GM10266 (cell line): Measurements from ENCODE around the gene CNTN1.

Experiments
- DNase-seq: peaks from one replicate; pipeline ENCODE4 v3.0.0; 2012; ENCODE audit errors: extremely low spot score
- TF ChIP-seq, protein P1 (sequence below): IDR thresholded peaks from 2 replicates; pipeline ENCODE4 v1.5.1; 2012; ENCODE audit warnings: mild to moderate bottlenecking, low read depth; ENCODE audit not compliant: control insufficient read depth, insufficient read depth; ENCODE audit errors: missing control alignments

CNTN1 gene

DNA sequence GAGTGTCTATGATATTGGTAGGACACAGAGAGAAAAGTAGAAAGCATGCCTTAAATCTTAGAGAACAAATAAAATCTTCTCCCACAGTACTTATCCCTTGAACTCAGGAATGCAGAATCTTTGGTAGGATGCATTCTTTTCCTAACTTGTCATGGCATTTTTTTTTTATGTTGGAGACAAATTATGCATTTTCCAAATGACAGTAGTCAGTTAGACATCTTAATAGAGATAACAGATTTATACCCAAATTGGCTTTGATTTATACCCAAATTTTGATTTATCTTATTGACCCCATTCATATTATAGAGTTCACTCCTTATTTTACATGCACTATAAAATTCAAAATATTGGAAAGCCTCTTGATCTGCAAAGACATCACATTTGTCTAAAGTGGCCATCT is 132.9 kb downstream of the CNTN1 start:
- DNase-seq: no peak
- TF ChIP-seq, protein P1, sequence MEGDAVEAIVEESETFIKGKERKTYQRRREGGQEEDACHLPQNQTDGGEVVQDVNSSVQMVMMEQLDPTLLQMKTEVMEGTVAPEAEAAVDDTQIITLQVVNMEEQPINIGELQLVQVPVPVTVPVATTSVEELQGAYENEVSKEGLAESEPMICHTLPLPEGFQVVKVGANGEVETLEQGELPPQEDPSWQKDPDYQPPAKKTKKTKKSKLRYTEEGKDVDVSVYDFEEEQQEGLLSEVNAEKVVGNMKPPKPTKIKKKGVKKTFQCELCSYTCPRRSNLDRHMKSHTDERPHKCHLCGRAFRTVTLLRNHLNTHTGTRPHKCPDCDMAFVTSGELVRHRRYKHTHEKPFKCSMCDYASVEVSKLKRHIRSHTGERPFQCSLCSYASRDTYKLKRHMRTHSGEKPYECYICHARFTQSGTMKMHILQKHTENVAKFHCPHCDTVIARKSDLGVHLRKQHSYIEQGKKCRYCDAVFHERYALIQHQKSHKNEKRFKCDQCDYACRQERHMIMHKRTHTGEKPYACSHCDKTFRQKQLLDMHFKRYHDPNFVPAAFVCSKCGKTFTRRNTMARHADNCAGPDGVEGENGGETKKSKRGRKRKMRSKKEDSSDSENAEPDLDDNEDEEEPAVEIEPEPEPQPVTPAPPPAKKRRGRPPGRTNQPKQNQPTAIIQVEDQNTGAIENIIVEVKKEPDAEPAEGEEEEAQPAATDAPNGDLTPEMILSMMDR: no peak

DNA sequence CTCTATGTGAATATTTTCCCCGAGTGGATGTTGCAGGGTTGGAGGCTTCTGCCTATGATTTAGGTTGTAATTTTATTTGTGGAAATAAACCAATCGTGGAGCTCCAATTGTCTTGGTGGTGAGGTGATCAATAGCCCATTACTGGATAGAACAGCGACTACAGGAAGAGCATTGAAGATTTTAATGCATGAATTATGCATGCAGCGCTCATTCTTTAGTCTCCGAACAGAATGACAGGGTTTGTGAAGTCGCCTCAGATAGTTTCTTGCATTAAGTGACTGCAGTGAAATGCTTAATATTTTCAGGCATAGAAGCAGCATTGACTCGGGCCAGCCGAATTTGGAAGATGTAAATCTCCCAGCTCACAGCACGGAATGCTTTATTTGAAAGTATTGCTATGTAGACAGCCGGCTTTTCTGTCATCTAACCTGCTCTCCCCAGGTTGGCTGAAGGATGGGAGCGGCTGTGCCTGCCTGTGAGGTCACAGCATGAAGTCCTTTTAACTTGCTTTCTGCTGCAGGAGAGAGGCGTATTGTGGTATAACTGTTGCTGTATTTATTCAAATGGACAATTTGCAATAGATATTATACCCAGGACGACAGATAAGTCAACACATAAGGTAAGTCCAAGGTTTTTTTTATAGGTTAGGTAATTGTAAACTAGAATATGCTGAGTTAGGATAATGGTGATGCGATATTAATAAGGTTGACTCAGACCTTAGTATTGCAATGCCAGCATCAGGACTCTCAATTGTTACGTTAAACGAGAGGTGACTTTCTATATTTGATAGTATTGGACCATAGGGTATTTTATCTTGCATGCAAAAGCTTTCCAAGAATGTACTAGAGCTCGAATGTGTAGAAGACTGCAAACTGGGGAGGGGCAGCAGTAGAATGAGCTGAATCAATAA is 135.7 kb downstream of the CNTN1 start:
- DNase-seq: no peak
- TF ChIP-seq, protein P1: no peak

DNA sequence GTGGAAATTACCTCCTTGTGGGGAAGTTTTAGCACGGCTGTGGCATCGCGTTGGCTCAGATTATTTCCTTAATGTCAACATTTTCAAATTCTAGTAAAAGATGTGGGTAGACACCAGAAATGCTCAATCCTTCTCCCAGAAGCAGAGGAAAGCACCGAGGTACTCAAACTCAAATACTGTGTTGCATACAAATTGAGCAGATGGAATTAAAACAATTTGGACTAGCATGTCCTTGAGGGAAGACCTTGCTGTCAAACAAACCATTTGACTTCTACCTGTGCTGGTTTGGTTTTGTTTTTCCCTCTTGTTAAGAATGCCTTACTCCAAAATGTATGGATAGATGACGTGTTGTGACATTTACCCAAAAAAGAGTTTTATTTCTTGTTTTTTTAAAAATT is 136.4 kb downstream of the CNTN1 start:
- no peak for DNase-seq
- TF ChIP-seq, protein P1: no peak

DNA sequence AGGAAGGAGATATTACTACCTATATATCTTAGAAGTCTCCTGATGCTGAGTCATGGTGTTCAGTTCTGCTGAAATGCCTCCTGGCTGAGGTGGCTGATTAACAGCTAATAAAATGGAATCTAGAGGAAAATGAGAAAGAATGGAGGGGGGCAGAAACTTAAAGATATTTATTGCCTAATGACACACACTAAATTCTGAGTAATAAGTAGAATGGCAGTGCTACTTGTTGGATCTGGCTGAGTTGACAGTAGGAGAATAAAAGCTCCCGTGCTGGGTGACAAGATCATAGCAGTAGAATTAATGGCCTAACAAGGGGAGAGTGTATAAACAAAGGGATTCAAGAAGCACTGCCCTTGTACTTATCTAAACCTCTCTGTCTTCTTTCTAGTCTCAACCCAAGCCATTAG is 137.5 kb downstream of the CNTN1 start:
- TF ChIP-seq, protein P1: no peak
- DNase-seq: no peak

DNA sequence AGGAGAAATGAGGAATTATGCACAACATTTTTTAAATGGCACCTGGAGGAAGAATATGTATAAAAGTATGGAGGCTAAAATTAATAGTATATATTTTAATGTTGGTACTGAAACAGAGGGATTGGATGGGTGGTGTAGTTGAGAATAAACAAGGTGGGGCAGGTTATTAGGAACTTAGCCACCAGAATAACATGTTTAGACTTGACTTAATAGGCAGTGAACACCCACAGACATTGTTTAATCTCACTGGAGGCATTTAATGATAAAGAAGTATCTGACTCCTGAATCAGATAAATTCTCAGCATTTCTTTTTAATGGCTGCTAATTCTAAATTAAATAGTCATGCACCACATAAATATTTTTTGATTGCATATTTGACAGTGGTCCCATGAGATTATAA is 139.7 kb downstream of the CNTN1 start:
- TF ChIP-seq, protein P1: no peak
- DNase-seq: no peak

DNA sequence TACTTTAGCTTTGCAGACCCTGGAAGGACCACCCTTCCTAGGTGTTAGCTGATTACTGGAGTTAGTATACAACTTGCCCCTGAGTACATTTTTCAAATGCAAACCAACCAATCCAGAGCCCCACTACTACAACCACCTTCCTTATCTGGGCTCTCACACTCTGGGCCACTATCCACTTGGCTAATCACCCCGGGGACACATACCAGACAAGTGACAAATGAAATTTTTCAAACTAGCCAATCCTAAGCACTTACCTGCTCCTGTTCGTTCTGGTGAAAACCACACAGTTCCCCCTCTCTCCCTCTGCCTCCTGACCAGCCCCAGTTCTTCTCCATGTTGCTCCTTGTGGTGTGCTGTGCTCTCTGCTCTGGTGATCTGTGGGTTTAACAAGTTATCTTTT is 140.4 kb downstream of the CNTN1 start:
- no peak for DNase-seq
- TF ChIP-seq, protein P1: no peak

DNA sequence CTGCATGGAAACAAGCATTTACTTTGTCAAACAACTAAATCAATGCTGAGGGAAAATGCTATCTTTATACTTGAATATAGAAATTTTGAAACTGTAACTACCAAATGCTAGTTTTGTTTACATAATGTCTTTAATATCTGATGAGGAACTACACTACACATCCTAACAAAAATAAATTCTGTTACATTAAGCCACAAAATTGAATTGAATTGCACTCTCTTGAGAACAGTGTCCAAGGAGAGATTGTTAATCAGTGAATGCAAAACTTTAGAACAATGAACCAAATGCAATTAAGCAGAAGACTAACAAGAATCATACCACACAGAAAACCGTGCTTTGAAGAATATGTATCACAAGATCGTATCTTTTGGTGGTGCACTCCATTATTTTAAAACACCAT is 141.6 kb downstream of the CNTN1 start:
- TF ChIP-seq, protein P1: no peak
- DNase-seq: no peak
